Suprapubic skin (tissue), 3 donors: ENCODE results near the gene BMERB1.

Source experiments
- POLR2AphosphoS5 ChIP-seq, 3 donors: sonication (generic); formaldehyde crosslinking; IDR thresholded peaks; one replicate each; pipeline ENCODE4 v1.6.1; 2017; ENCODE audit warnings: antibody characterized with exemption in 3 of 3
- TF ChIP-seq, protein P1 (sequence below), 2 donors: fragments of 200-600 bp in 1 of 2; fragments of 450-650 bp in 1 of 2; sonication (generic) in 1 of 2; IDR thresholded peaks; one replicate each; pipeline ENCODE4 v1.5.1; 2016 to 2019; ENCODE audit warnings: antibody characterized with exemption in 2 of 2, mild to moderate bottlenecking in 1 of 2, moderate library complexity in 1 of 2

DNA sequence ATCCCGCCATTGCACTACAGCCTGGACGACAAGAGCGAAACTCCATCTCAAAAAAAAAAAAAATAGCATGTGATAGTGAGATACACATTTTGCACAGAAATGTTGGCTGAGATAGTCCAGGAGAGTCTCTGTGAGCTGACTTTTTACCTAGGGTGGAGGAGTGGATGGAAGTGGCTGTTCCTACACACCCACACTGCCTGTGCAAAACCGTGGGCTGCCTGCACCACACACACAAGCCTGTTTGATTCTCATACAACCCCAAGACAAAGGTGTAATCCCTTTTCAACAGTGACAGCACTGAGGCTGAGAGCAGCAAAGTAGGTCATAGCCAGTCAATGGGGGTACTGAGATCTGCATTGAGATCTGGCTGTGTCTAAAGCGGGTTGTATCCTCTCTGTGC lies 121.7 kb downstream of the BMERB1 start:
- TF ChIP-seq POLR2AphosphoS5 (IDR thresholded peaks at IDR 0.05) = no peak
- TF ChIP-seq, protein P1, sequence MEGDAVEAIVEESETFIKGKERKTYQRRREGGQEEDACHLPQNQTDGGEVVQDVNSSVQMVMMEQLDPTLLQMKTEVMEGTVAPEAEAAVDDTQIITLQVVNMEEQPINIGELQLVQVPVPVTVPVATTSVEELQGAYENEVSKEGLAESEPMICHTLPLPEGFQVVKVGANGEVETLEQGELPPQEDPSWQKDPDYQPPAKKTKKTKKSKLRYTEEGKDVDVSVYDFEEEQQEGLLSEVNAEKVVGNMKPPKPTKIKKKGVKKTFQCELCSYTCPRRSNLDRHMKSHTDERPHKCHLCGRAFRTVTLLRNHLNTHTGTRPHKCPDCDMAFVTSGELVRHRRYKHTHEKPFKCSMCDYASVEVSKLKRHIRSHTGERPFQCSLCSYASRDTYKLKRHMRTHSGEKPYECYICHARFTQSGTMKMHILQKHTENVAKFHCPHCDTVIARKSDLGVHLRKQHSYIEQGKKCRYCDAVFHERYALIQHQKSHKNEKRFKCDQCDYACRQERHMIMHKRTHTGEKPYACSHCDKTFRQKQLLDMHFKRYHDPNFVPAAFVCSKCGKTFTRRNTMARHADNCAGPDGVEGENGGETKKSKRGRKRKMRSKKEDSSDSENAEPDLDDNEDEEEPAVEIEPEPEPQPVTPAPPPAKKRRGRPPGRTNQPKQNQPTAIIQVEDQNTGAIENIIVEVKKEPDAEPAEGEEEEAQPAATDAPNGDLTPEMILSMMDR (IDR thresholded peaks at IDR 0.05) = no peak
